Liver (tissue), 9 donors: ENCODE measurements around the gene RND3. TPM values are rescaled to one million over a fixed set of nuclear protein-coding genes. Genes with fewer than 3 reads are reported as not detected.

Experiments
- DNase-seq: peaks from one replicate; pipeline ENCODE4 v3.0.0-alpha.2; 2017; ENCODE audit warnings: low spot score
- H3K27ac ChIP-seq, 2 donors: one replicate each; pipeline ENCODE4 v1.7.0; 2013; ENCODE audit warnings: inconsistent platforms in 2 of 2, low read length in 2 of 2, control low read depth in 1 of 2, low read depth in 1 of 2, mild to moderate bottlenecking in 1 of 2
- H3K27me3 ChIP-seq, 4 donors: one replicate each; pipeline versions ENCODE4 v1.6.1 to v1.7.0; 2013; ENCODE audit warnings: low read length in 3 of 4, inconsistent platforms in 1 of 4, mild to moderate bottlenecking in 1 of 4, moderate library complexity in 1 of 4; ENCODE audit not compliant: control insufficient read depth in 4 of 4, insufficient read depth in 4 of 4
- H3K36me3 ChIP-seq, 4 donors: one replicate each; pipeline versions ENCODE4 v1.6.1 to v1.7.0; 2013; ENCODE audit warnings: low read length in 3 of 4, mild to moderate bottlenecking in 3 of 4, low read depth in 1 of 4, moderate library complexity in 1 of 4; ENCODE audit not compliant: control insufficient read depth in 4 of 4, insufficient read depth in 3 of 4
- H3K4me1 ChIP-seq, 4 donors: one replicate each; pipeline versions ENCODE4 v1.6.1 to v1.7.0; 2013; ENCODE audit warnings: low read length in 3 of 4, mild to moderate bottlenecking in 3 of 4, moderate library complexity in 1 of 4; ENCODE audit not compliant: control insufficient read depth in 4 of 4, insufficient read depth in 4 of 4
- H3K4me3 ChIP-seq, 3 donors: one replicate each; pipeline versions ENCODE4 v1.6.1 to v1.7.0; 2013; ENCODE audit warnings: low read length in 3 of 3, control low read depth in 1 of 3, low read depth in 1 of 3, mild to moderate bottlenecking in 1 of 3
- H3K9ac ChIP-seq, 2 donors: one replicate each; pipeline ENCODE4 v1.7.0; 2013; ENCODE audit warnings: low read length in 2 of 2, mild to moderate bottlenecking in 2 of 2, moderate library complexity in 2 of 2, control low read depth in 1 of 2, low read depth in 1 of 2
- H3K9me3 ChIP-seq, 4 donors: one replicate each; pipeline versions ENCODE4 v1.6.1 to v1.7.0; 2013; ENCODE audit warnings: low read length in 3 of 4; ENCODE audit not compliant: control insufficient read depth in 4 of 4
- EGR1 ChIP-seq, 2 donors: IDR thresholded peaks; 2 replicates each; pipeline ENCODE4 v1.6.1; 2016 to 2018; ENCODE audit warnings: antibody characterized with exemption in 2 of 2, low read depth in 2 of 2
- GABPA ChIP-seq, 2 donors: IDR thresholded peaks in 1 of 2; conservative IDR thresholded peaks in 1 of 2; 2 replicates each; pipeline ENCODE4 v1.6.1; 2016; ENCODE audit warnings: antibody characterized with exemption in 2 of 2, mild to moderate bottlenecking in 1 of 2, moderate library complexity in 1 of 2
- RAD21 ChIP-seq, 2 donors: IDR thresholded peaks; 2 replicates each; pipeline ENCODE4 v1.6.1; 2016; ENCODE audit warnings: antibody characterized with exemption in 2 of 2, mild to moderate bottlenecking in 2 of 2
- RXRA ChIP-seq, 2 donors: IDR thresholded peaks; 2 replicates each; pipeline ENCODE4 v1.6.1; 2017 to 2018; ENCODE audit warnings: antibody characterized with exemption in 2 of 2, mild to moderate bottlenecking in 1 of 2
- SP1 ChIP-seq: IDR thresholded peaks from 2 replicates; pipeline ENCODE4 v1.6.1; 2018; ENCODE audit warnings: antibody characterized with exemption, mild to moderate bottlenecking
- TAF1 ChIP-seq: conservative IDR thresholded peaks from 2 replicates; pipeline ENCODE4 v1.6.1; 2016; ENCODE audit warnings: antibody characterized with exemption, mild to moderate bottlenecking
- WGBS: extraction: QIAGEN DNeasy Blood & Tissue Kit; methylation state at CpG from one replicate; pipeline ENCODE4 v1.1.7; 2013; 5-methylcytosine and 5-hydroxymethylcytosine counted together
- polyA plus RNA-seq, 2 donors: library from polyadenylated mRNA; stranded (reverse) in 1 of 2; unstranded in 1 of 2; fragments of 200-250 nt in 1 of 2; fragments of >200 nt in 1 of 2; fragmentation: Nextera tagmentation in 1 of 2; extraction: Ambion mirVana in 1 of 2; gene quantifications; one replicate each; pipeline versions ENCODE4 v1.2.1 to v1.2.3, GENCODE V29; 2013 to 2015
- total RNA-seq, 2 donors: library from RNA; depleted of rRNA; stranded (reverse); fragments of >200 nt; gene quantifications; one replicate each; pipeline ENCODE4 v1.2.3, GENCODE V29; 2014
- TF ChIP-seq, protein P1 (sequence below): IDR thresholded peaks from 2 replicates; pipeline ENCODE4 v1.6.1; 2016; ENCODE audit warnings: antibody characterized with exemption
- TF ChIP-seq, protein P2 (sequence below): IDR thresholded peaks from 2 replicates; pipeline ENCODE4 v1.6.1; 2016; ENCODE audit warnings: antibody characterized with exemption, mild to moderate bottlenecking
- TF ChIP-seq, protein P3 (sequence below): IDR thresholded peaks from 2 replicates; pipeline ENCODE4 v1.6.1; 2016; ENCODE audit warnings: antibody characterized with exemption
- donor health status: healthy.
- donor health status: healthy.
- donor health status: healthy.
- donor health status: healthy.
- donor health status: healthy.

RND3 gene
- total and polyA plus RNA-seq, 4 donors = 14.8 to 30.0 (median 21.6) TPM

DNA sequence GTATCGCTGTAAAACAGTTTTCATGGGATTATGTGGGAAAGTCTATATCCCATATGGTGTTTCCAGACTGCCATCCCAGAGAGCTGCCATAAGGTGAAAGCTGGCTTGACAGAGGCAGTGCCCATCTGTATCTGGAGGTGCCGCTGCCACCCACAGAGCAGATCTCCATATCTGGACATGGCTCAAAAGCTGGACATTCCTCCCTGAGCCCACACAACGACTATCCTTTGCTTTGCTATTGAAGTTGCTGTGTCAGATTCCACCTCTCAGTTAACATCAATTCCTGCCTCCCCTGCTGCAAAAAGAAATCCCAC, 55.2 kb downstream of the RND3 start:
- TF ChIP-seq RAD21 (IDR thresholded peaks at IDR 0.05) (no peak), SP1 (no peak), GABPA (IDR thresholded peaks at IDR 0.05 in 1 of 2, conservative IDR thresholded peaks at IDR 0.05 in 1 of 2) (no peak), TAF1 (no peak), EGR1 (IDR thresholded peaks at IDR 0.05; ENCODE audit: low read depth in 2 of 2) (no peak), RXRA (IDR thresholded peaks at IDR 0.05) (no peak)
- TF ChIP-seq, protein P1, sequence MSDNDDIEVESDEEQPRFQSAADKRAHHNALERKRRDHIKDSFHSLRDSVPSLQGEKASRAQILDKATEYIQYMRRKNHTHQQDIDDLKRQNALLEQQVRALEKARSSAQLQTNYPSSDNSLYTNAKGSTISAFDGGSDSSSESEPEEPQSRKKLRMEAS = no peak
- TF ChIP-seq, protein P2, sequence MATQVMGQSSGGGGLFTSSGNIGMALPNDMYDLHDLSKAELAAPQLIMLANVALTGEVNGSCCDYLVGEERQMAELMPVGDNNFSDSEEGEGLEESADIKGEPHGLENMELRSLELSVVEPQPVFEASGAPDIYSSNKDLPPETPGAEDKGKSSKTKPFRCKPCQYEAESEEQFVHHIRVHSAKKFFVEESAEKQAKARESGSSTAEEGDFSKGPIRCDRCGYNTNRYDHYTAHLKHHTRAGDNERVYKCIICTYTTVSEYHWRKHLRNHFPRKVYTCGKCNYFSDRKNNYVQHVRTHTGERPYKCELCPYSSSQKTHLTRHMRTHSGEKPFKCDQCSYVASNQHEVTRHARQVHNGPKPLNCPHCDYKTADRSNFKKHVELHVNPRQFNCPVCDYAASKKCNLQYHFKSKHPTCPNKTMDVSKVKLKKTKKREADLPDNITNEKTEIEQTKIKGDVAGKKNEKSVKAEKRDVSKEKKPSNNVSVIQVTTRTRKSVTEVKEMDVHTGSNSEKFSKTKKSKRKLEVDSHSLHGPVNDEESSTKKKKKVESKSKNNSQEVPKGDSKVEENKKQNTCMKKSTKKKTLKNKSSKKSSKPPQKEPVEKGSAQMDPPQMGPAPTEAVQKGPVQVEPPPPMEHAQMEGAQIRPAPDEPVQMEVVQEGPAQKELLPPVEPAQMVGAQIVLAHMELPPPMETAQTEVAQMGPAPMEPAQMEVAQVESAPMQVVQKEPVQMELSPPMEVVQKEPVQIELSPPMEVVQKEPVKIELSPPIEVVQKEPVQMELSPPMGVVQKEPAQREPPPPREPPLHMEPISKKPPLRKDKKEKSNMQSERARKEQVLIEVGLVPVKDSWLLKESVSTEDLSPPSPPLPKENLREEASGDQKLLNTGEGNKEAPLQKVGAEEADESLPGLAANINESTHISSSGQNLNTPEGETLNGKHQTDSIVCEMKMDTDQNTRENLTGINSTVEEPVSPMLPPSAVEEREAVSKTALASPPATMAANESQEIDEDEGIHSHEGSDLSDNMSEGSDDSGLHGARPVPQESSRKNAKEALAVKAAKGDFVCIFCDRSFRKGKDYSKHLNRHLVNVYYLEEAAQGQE = no peak
- TF ChIP-seq, protein P3, sequence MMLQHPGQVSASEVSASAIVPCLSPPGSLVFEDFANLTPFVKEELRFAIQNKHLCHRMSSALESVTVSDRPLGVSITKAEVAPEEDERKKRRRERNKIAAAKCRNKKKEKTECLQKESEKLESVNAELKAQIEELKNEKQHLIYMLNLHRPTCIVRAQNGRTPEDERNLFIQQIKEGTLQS = no peak
- H3K27ac ChIP-seq = no peak overlapping the region
- no peak for DNase-seq
- H3K9me3 ChIP-seq = no peaks in the 10 kb centered on the region
- H3K9ac ChIP-seq = no peak overlapping the region
- H3K27me3 ChIP-seq = no peaks in the 10 kb centered on the region
- H3K36me3 ChIP-seq = no peaks in the 10 kb centered on the region
- H3K4me3 ChIP-seq = no peak overlapping the region
- H3K4me1 ChIP-seq = no peaks in the 10 kb centered on the region
- WGBS = 79% methylated on average over 3 of the region's 3 CpGs

DNA sequence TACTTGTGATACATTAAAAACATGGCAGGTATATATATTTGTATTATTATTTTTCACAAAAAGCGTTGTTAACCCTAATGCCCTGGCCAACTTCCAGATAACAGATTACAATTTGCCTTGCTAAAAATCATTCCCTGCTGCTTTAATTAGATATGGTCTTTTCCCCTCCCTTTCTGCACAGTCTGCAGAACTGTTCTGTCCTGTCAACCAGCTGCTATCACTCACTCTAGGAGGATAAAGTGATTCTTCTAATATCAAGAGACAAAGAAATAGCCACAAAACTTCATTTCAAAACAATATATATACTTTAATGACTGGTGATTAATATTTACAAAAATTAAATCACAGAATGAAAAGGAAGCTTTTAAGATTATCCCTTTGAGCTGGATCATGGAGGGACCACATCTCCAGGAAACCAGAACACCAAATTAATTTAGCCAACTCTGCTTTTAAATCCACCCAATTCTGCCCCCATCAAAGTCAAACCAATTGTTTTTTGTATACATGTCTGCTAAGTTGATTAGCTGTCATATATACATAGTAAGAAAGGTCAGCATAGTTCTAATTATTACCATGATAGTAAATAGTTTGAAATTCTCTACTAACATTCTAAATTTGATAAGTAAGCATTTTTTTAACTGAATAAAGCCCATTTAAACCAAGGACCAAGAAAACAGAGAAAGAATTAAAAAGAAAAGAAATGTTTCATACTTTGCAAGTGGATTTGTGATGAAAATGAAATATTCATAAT, 55.7 kb downstream of the RND3 start:
- Histone ChIP-seq H3K4me1 (no peaks in the 10 kb centered on the region), H3K9me3 (no peaks in the 10 kb centered on the region), H3K36me3 (no peaks in the 10 kb centered on the region), H3K9ac (no peak overlapping the region), H3K4me3 (no peak overlapping the region), H3K27me3 (no peaks in the 10 kb centered on the region), H3K27ac (no peak overlapping the region)
- DNase-seq = no peak
- TF ChIP-seq RXRA (IDR thresholded peaks at IDR 0.05) (no peak), EGR1 (IDR thresholded peaks at IDR 0.05; ENCODE audit: low read depth in 2 of 2) (no peak)
- TF ChIP-seq, protein P1 = no peak
- TF ChIP-seq, protein P3 = no peak
- 94% methylated on average over 1 of the region's 1 CpG for WGBS

DNA sequence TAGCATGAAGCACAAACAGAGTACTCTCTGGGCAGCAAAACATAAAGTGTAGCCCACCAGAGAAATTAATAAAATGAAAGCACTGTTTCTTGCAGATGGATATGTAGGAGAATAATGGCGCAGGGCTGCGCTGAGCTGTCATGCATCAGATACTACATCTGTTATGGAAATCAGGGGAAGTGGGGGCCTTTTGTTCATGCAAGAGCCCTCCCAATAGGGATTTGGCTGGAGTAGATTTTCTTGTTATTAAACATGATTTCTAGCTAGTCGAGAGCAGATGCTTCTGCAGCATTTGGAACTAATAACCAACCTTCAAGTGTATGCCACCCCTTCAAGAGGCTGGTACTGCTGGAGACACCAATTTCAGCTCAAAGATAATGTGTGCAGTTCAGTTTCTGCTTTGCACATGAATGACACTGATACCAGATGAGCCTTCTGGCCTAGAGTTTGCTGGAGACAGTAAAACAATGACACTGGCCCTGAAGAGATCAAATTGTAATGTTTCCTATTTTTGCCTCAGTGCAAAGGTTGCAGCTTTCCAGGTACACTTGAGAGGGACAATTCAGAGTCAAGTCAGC, 58.0 kb downstream of the RND3 start:
- WGBS = 94% methylated on average over 3 of the region's 3 CpGs
- no peak overlapping the region for H3K9ac ChIP-seq
- no peak for DNase-seq
- no peaks in the 10 kb centered on the region for H3K27me3 ChIP-seq
- no peaks in the 10 kb centered on the region for H3K36me3 ChIP-seq
- H3K4me1 ChIP-seq = no peaks in the 10 kb centered on the region
- H3K9me3 ChIP-seq = no peaks in the 10 kb centered on the region
- H3K4me3 ChIP-seq = no peak overlapping the region
- no peak overlapping the region for H3K27ac ChIP-seq
- TF ChIP-seq, protein P3 = no peak
- no peak for TF ChIP-seq RXRA (IDR thresholded peaks at IDR 0.05)
